H1 (cell line): ENCODE data around the gene DAG1. TPM values are rescaled to one million over a fixed set of nuclear protein-coding genes. Genes with fewer than 3 reads are reported as not detected.

Experiments used
- BACH1 ChIP-seq: IDR thresholded peaks from 2 replicates; pipeline ENCODE4 v1.6.1; 2012; ENCODE audit warnings: low read length, improper control_type of control experiment
- CBX5 ChIP-seq: fragments of 300-800, 300-1000 bp; sonication (generic); IDR thresholded peaks from 2 replicates; pipeline ENCODE4 v1.7.1; 2016; ENCODE audit warnings: antibody characterized with exemption, low read length, low read depth
- CBX8 ChIP-seq: fragments of 300-800, 300-1000 bp; sonication (generic); IDR thresholded peaks from 2 replicates; pipeline ENCODE4 v1.7.1; 2016; ENCODE audit warnings: low read depth, low read length, borderline replicate concordance
- CEBPB ChIP-seq: IDR thresholded peaks from 2 replicates; pipeline ENCODE4 v1.6.1; 2012; ENCODE audit warnings: low read depth, low read length
- EP300 ChIP-seq, 2 experiments: IDR thresholded peaks; 1 replicate in 1 of 2; 2 replicates in 1 of 2; pipeline ENCODE4 v1.6.1; 2011 to 2012; ENCODE audit warnings: low read depth in 2 of 2, low read length in 2 of 2, mild to moderate bottlenecking in 2 of 2, borderline replicate concordance in 1 of 2, inconsistent platforms in 1 of 2, moderate library complexity in 1 of 2
- EZH2 ChIP-seq: fragments of 200-600 bp; sonication (generic); IDR thresholded peaks from 2 replicates; pipeline ENCODE4 v1.7.1; 2012; ENCODE audit warnings: low read depth, mild to moderate bottlenecking, moderate library complexity, low read length, inconsistent platforms; ENCODE audit not compliant: severe bottlenecking
- FOSL1 ChIP-seq: IDR thresholded peaks from 2 replicates; pipeline ENCODE4 v1.6.1; 2011; ENCODE audit warnings: mild to moderate bottlenecking, low read depth, low read length, moderate library complexity; ENCODE audit not compliant: insufficient read depth
- NANOG ChIP-seq: IDR thresholded peaks from 2 replicates; pipeline ENCODE4 v1.6.1; 2011; ENCODE audit warnings: low read length, low read depth, mild to moderate bottlenecking, inconsistent platforms; ENCODE audit not compliant: insufficient read depth, poor library complexity, severe bottlenecking
- PHF8 ChIP-seq: fragments of 200-600 bp; sonication (generic); conservative IDR thresholded peaks from 2 replicates; pipeline ENCODE4 v1.7.1; 2012; ENCODE audit warnings: low read depth, mild to moderate bottlenecking, inconsistent platforms, low read length, moderate library complexity
- SP4 ChIP-seq: IDR thresholded peaks from 2 replicates; pipeline ENCODE4 v1.6.1; 2012; ENCODE audit warnings: low read length, inconsistent platforms
- polyA plus RNA-seq, 7 experiments: library from polyadenylated mRNA; depleted of rRNA in 3 of 7; stranded (reverse) in 5 of 7; unstranded in 2 of 7; fragments of >200 nt in 5 of 7; fragments of 200-250 nt in 2 of 7; gene quantifications; 1 replicate in 5 of 7; 2 replicates in 1 of 7; 4 replicates in 1 of 7; pipeline versions ENCODE4 v1.2.1 to v1.2.3, GENCODE V29; 2011 to 2013; ENCODE audit warnings: missing spikeins in 2 of 7, mixed read lengths in 2 of 7
- total RNA-seq: library from RNA; stranded (reverse); fragmentation: NEBNext Ultra II Directional; extraction: Animal tissue kit (Norgen Biotek cat#: 25700); gene quantifications from 2 replicates; pipeline ENCODE4 v1.2.1, GENCODE V29; 2021

DAG1 gene
- total and polyA plus RNA-seq, 2 of the 8 experiments (the other 6 are each of a cell fraction or from before 2014, with no cell fraction given), result 97.5 to 138 TPM

DNA sequence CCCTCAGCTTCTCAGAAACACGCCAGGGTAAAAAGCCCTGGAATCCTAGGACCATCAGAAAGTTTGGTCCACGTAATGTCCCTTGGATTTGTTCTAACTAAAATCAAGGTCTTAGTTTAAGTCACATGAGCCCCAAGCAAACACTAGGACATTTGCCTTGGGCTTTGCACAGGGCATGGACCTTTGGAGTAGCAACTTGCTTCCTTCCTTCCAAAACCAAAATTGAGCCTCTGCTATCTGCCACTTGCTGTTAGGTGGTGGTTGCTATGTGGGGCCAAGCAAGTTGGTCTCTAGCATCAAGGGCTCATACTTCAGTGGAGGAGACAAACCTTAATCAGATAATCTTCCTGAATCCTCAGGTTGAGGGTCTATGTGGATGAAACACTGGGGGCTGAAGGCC, 4.0 kb upstream of the DAG1 start (continued):
- TF ChIP-seq CEBPB (no peak), SP4 (no peak), CBX8 (no peak), CBX5 (no peak), PHF8 (no peak), EZH2 (no peak), NANOG (no peak), FOSL1 (no peak), BACH1 (no peak), EP300 (IDR thresholded peaks at IDR 0.05; ENCODE audit: borderline replicate concordance in 1 of 2, low read depth in 2 of 2, low read length in 2 of 2) (no peak)
